ENCODE data around the gene NDUFB10. TPM values are rescaled to one million over a fixed set of nuclear protein-coding genes. Genes with fewer than 3 reads are reported as not detected.
A peak's percentile ranks its signal among the peaks of the same experiment; 100 is the strongest.

NDUFB10 gene
- polyA plus RNA-seq, 1 of the 3 experiments (the other 2 are of a cell fraction): 468 TPM

DNA sequence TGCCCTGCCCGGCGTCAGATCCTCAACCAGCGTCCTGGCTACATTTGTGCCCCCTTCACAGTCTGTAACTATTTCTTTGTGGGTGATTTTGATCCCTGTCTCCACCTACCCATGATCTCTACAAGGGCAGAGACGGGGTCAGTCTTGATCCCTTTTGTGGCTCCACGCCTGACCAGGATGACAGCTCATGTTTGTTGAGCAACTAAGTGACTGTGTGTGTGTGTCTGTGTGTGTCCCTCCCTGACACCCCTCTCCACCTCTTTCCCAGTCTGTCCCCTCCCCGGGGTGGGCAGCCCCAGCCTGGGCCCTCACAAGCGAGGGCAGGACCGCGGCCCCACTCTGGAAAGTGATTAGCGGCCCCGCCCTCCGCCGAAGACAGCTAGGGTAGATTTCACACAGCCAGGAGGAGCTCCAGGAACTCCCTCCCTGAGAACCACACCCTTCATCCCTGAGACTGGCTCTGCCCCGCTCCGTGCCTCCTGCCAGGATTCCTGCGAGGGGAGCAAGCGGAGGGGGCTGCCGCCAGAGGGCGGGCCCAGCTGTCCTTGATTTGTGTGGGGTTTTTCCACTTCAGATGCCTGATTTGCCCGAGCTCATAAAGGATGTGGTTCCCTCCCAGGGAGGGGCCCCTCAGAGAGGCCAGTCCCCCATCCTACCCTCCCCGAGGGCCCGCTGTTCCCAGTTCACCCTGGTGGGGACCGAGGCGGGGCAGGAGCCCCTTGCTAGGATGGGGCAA, 35.9 kb upstream of the NDUFB10 start:
- H4K20me1 ChIP-seq (ENCODE audit: insufficient read depth): no peaks in the 10 kb centered on the region
- no peaks in the 10 kb centered on the region for H3K36me3 ChIP-seq (replicated peaks in 1 of 2; ENCODE audit: control insufficient read depth in 1 of 2, insufficient read depth in 2 of 2, low read length in 1 of 2)
- H3K9me3 ChIP-seq: no peaks in the 10 kb centered on the region
- no peak overlapping the region for H3K4me3 ChIP-seq (ENCODE audit: low read depth in 2 of 2, low read length in 1 of 2)
- no peak overlapping the region for H3K27ac ChIP-seq (ENCODE audit: low read depth in 2 of 2, low read length in 1 of 2)
- peaks cover 24% of the 10 kb centered on the region for H3K27me3 ChIP-seq (ENCODE audit: insufficient read depth)
- H3K79me2 ChIP-seq (ENCODE audit: insufficient read depth): no peaks in the 10 kb centered on the region
- no peak overlapping the region for H3K9ac ChIP-seq
- peak; percentile 58 for DNase-seq
- H3F3A ChIP-seq (replicated peaks; ENCODE audit: insufficient read depth): no peaks in the 10 kb centered on the region
- 35% methylated on average over 20 of the region's 24 CpGs for WGBS (ENCODE audit: low lambda C conversion rate)
- TF ChIP-seq RFX5 (IDR thresholded peaks at IDR 0.05; ENCODE audit: low read length) (no peak), SIN3A (IDR thresholded peaks at IDR 0.05; ENCODE audit: borderline replicate concordance, low read depth, low read length) (no peak), POLR2AphosphoS5 (IDR thresholded peaks at IDR 0.05; ENCODE audit: low read depth, low read length) (no peak), ELF1 (IDR thresholded peaks at IDR 0.05) (no peak), EZH2phosphoT487 (IDR thresholded peaks at IDR 0.05; ENCODE audit: borderline replicate concordance, low read depth) (no peak), TAF1 (IDR thresholded peaks at IDR 0.05; ENCODE audit: borderline replicate concordance, low read depth, low read length) (no peak), NFIC (IDR thresholded peaks at IDR 0.05; ENCODE audit: borderline replicate concordance) (no peak), CTCF (IDR thresholded peaks at IDR 0.05) (peak; percentile 39)
- TF ChIP-seq, protein P1, sequence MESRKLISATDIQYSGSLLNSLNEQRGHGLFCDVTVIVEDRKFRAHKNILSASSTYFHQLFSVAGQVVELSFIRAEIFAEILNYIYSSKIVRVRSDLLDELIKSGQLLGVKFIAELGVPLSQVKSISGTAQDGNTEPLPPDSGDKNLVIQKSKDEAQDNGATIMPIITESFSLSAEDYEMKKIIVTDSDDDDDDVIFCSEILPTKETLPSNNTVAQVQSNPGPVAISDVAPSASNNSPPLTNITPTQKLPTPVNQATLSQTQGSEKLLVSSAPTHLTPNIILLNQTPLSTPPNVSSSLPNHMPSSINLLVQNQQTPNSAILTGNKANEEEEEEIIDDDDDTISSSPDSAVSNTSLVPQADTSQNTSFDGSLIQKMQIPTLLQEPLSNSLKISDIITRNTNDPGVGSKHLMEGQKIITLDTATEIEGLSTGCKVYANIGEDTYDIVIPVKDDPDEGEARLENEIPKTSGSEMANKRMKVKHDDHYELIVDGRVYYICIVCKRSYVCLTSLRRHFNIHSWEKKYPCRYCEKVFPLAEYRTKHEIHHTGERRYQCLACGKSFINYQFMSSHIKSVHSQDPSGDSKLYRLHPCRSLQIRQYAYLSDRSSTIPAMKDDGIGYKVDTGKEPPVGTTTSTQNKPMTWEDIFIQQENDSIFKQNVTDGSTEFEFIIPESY (IDR thresholded peaks at IDR 0.05; ENCODE audit: borderline replicate concordance, low read depth): no peak
- no peak overlapping the region for H3K4me2 ChIP-seq
- H2AFZ ChIP-seq (ENCODE audit: low read depth): no peak overlapping the region
- peaks cover 0 to 13% of the 10 kb centered on the region in 2 experiments; a peak in 1 of 4 replicates for H3K4me1 ChIP-seq (ENCODE audit: control insufficient read depth in 1 of 2, insufficient read depth in 2 of 2, low read depth in 1 of 2, low read length in 1 of 2)
- CTCF ChIA-PET: interaction anchor here (0.6 to 2.2 kb wide), 8 partner anchors 15 to 119 kb away, joined by 3 to 11 read pairs (median 6); no protein-coding TSS in a partner anchor
- no peaks in the 10 kb centered on the region for H3K9me2 ChIP-seq
- POLR2A ChIA-PET: no interaction called here

GRCh38 chr16:1924095-1924494, 35.2 kb upstream of the NDUFB10 start:
- H3K27ac ChIP-seq (ENCODE audit: low read depth in 2 of 2, low read length in 1 of 2): no peak overlapping the region
- no peaks in the 10 kb centered on the region for H3K79me2 ChIP-seq (ENCODE audit: insufficient read depth)
- no peak overlapping the region for H2AFZ ChIP-seq (ENCODE audit: low read depth)
- no peaks in the 10 kb centered on the region for H3K9me3 ChIP-seq
- no peak for DNase-seq
- H3F3A ChIP-seq (replicated peaks; ENCODE audit: insufficient read depth): no peaks in the 10 kb centered on the region
- H3K4me3 ChIP-seq (ENCODE audit: low read depth in 2 of 2, low read length in 1 of 2): no peak overlapping the region
- no peak overlapping the region for H3K9ac ChIP-seq
- no peaks in the 10 kb centered on the region for H3K36me3 ChIP-seq (replicated peaks in 1 of 2; ENCODE audit: control insufficient read depth in 1 of 2, insufficient read depth in 2 of 2, low read length in 1 of 2)
- H4K20me1 ChIP-seq (ENCODE audit: insufficient read depth): no peaks in the 10 kb centered on the region
- peaks cover 0 to 9% of the 10 kb centered on the region in 2 experiments; a peak in 1 of 4 replicates for H3K4me1 ChIP-seq (ENCODE audit: control insufficient read depth in 1 of 2, insufficient read depth in 2 of 2, low read depth in 1 of 2, low read length in 1 of 2)
- 72% methylated on average over 5 of the region's 5 CpGs for WGBS (ENCODE audit: low lambda C conversion rate)
- ChIA-PET CTCF (interaction anchor here (0.6 to 2.2 kb wide), 7 partner anchors 16 to 118 kb away, joined by 3 to 11 read pairs (median 6); no protein-coding TSS in a partner anchor), POLR2A (no interaction called here)
- peaks cover 17% of the 10 kb centered on the region for H3K27me3 ChIP-seq (ENCODE audit: insufficient read depth)
- H3K4me2 ChIP-seq: no peak overlapping the region
- H3K9me2 ChIP-seq: no peaks in the 10 kb centered on the region
- TF ChIP-seq TAF1 (IDR thresholded peaks at IDR 0.05; ENCODE audit: borderline replicate concordance, low read depth, low read length) (no peak), EZH2phosphoT487 (IDR thresholded peaks at IDR 0.05; ENCODE audit: borderline replicate concordance, low read depth) (no peak), GATA2 (CRISPR knock-in tag; IDR thresholded peaks at IDR 0.05) (no peak), CHD2 (IDR thresholded peaks at IDR 0.05; ENCODE audit: low read length, partially characterized antibody) (no peak), FOXJ3 (CRISPR knock-in tag; IDR thresholded peaks at IDR 0.05) (no peak), CTCF (IDR thresholded peaks at IDR 0.05) (no peak), FOSL2 (IDR thresholded peaks at IDR 0.05; ENCODE audit: borderline replicate concordance, low read depth) (no peak), USF2 (IDR thresholded peaks at IDR 0.05; ENCODE audit: borderline replicate concordance, low read depth, low read length) (no peak), SIN3A (IDR thresholded peaks at IDR 0.05; ENCODE audit: borderline replicate concordance, low read depth, low read length) (no peak), TEAD4 (IDR thresholded peaks at IDR 0.05; ENCODE audit: borderline replicate concordance, insufficient read depth) (no peak)
- TF ChIP-seq, protein P1 (IDR thresholded peaks at IDR 0.05; ENCODE audit: borderline replicate concordance, low read depth): no peak
